CD4-positive, alpha-beta memory T cell (primary cell): ENCODE results near the gene COG7. TPM values are rescaled to one million over a fixed set of nuclear protein-coding genes. Genes with fewer than 3 reads are reported as not detected.
"Not testable (repeated sequence)": the region's sequence is repeated elsewhere in the genome, so short reads cannot be mapped to it uniquely, and the experiment has no call there.

Experiments used
- CTCF ChIA-PET: fragments of 350-600 bp; sonication (Branson Sonifier 250); formaldehyde crosslinking; loops from one replicate; lab custom pipeline; 2021; ENCODE audit warnings: inconsistent platforms; ENCODE audit not compliant: partially characterized antibody; lab: Charles Lee
- POLR2A ChIA-PET: fragments of 350-600 bp; sonication (Branson Sonifier 250); formaldehyde crosslinking; loops from one replicate; lab custom pipeline; 2021; ENCODE audit not compliant: partially characterized antibody; lab: Charles Lee
- DNase-seq, 5 donors: peaks; one replicate each; pipeline versions ENCODE4 v3.0.0 to v3.0.0-alpha.2; 2020 to 2022; ENCODE audit warnings: mixed read lengths in 1 of 5
- H3K27ac ChIP-seq: one replicate; pipeline ENCODE4 v1.7.0; 2013; ENCODE audit warnings: low read depth, low read length
- H3K27me3 ChIP-seq: 2 replicates; pipeline ENCODE4 v1.7.0; 2013; ENCODE audit warnings: mild to moderate bottlenecking, low read length, moderate library complexity; ENCODE audit not compliant: insufficient read depth
- H3K36me3 ChIP-seq: 2 replicates; pipeline ENCODE4 v1.7.0; 2013; ENCODE audit warnings: mild to moderate bottlenecking, low read length, moderate library complexity; ENCODE audit not compliant: insufficient read depth
- H3K4me1 ChIP-seq: 2 replicates; pipeline ENCODE4 v1.7.0; 2013; ENCODE audit warnings: mild to moderate bottlenecking, low read length, moderate library complexity; ENCODE audit not compliant: insufficient read depth
- H3K4me3 ChIP-seq, 2 donors: one replicate each; pipeline ENCODE4 v1.7.0; 2013; ENCODE audit warnings: low read length in 2 of 2, mild to moderate bottlenecking in 1 of 2
- H3K9me3 ChIP-seq, 2 donors: one replicate each; pipeline ENCODE4 v1.7.0; 2013; ENCODE audit warnings: low read length in 2 of 2, control low read depth in 1 of 2; ENCODE audit not compliant: control insufficient read depth in 1 of 2
- H3K27ac Mint-ChIP-seq, 7 donors: one replicate each; pipeline ENCODE4 v1.8.0; 2020 to 2021; ENCODE audit warnings: mixed read lengths in 7 of 7, mild to moderate bottlenecking in 6 of 7, inconsistent platforms in 3 of 7, moderate library complexity in 3 of 7
- H3K27me3 Mint-ChIP-seq, 2 donors: one replicate each; pipeline ENCODE4 v1.8.0; 2020 to 2021; ENCODE audit warnings: mixed read lengths in 2 of 2
- H3K36me3 Mint-ChIP-seq, 2 donors: one replicate each; pipeline ENCODE4 v1.8.0; 2020 to 2021; ENCODE audit warnings: mixed read lengths in 2 of 2, inconsistent platforms in 1 of 2, mild to moderate bottlenecking in 1 of 2
- H3K4me1 Mint-ChIP-seq, 4 donors: one replicate each; pipeline ENCODE4 v1.8.0; 2020 to 2021; ENCODE audit warnings: mixed read lengths in 4 of 4, mild to moderate bottlenecking in 1 of 4
- H3K4me3 Mint-ChIP-seq, 8 donors: one replicate each; pipeline ENCODE4 v1.8.0; 2020 to 2021; ENCODE audit warnings: mixed read lengths in 8 of 8, mild to moderate bottlenecking in 7 of 8, moderate library complexity in 6 of 8, inconsistent platforms in 3 of 8
- H3K9me3 Mint-ChIP-seq, 8 donors: one replicate each; pipeline ENCODE4 v1.8.0; 2020 to 2021; ENCODE audit warnings: mixed read lengths in 8 of 8, mild to moderate bottlenecking in 5 of 8, inconsistent platforms in 3 of 8, moderate library complexity in 1 of 8
- intact Hi-C: fragments of 100-400 bp; cut with micrococcal nuclease; formaldehyde crosslinking; loops from one replicate; pipeline ENCODE4 v1.15.1; 2023
- polyA plus RNA-seq, 2 donors: library from polyadenylated mRNA; unstranded; fragments of 300-500 nt; fragmentation: Illumina TruSeq; gene quantifications; one replicate each; pipeline ENCODE4 v1.2.3, GENCODE V29; 2021
- total RNA-seq, 2 experiments: library from RNA; stranded (reverse); gene quantifications; one replicate each; pipeline ENCODE4 v1.2.3, GENCODE V29; 2021

The COG7 gene
- total and polyA plus RNA-seq, 4 experiments from 2014 or later: 11.4 to 24.7 (median 16.3) TPM

DNA sequence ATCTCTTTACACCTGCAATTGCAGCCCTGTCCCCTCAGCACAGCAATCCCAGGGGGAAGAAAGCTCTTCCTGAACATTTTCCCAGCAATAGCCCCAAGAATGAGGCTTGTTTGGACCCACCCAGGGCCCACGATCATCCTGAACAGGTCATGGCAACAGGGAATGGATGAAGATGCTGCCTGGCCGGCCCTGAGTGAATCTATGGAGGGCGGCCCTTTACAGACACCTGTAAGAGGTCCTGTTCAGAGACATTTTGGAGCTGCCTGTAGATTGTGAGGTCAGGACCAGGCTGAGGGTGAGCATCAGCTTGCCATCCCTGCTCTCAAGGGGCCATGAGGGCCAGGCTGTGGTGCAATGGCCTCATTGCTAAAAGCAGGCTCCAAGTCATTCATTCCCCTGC is 69.1 kb downstream of the COG7 start:
- H3K27ac Mint-ChIP-seq: no peak overlapping the region
- no peak overlapping the region for H3K4me3 ChIP-seq
- no peak overlapping the region for H3K27ac ChIP-seq
- ChIA-PET CTCF (interaction anchor here (1.0 kb wide), 1 partner anchor 50 kb away, joined by 3 read pairs; no protein-coding TSS in a partner anchor), POLR2A (no interaction called here)
- no peak for DNase-seq
- no peaks in the 10 kb centered on the region for H3K27me3 ChIP-seq
- peaks cover 3% of the 10 kb centered on the region for H3K36me3 ChIP-seq
- no peaks in the 10 kb centered on the region for H3K9me3 Mint-ChIP-seq
- H3K36me3 Mint-ChIP-seq: peaks cover 8% of the 10 kb centered on the region in 2 donors
- intact Hi-C loops: no loop called here
- H3K27me3 Mint-ChIP-seq: no peaks in the 10 kb centered on the region
- no peaks in the 10 kb centered on the region for H3K9me3 ChIP-seq
- H3K4me3 Mint-ChIP-seq: no peak overlapping the region
- H3K4me1 Mint-ChIP-seq: no peaks in the 10 kb centered on the region
- H3K4me1 ChIP-seq: no peaks in the 10 kb centered on the region

DNA sequence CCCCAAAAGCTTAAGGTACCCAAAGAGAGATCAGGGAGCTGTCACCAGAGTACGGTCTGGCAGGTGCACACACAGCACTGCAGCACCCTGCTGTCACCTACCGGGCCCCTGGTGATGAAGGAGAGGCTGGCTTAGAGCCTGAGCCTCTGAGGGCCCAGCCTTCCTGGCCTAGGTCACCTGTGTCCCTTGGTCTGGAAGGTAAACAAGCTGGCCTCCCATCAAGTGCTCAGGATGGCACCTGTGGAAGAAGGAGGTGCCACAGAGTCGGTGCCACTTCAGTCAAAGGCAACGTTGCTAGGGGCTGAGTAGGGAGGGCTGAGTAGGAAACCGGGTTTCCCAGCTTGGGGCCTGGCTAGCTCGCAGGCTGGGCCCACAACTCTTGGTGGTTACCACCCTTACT is 70.7 kb downstream of the COG7 start:
- POLR2A ChIA-PET: no interaction called here
- no peaks in the 10 kb centered on the region for H3K4me1 Mint-ChIP-seq

DNA sequence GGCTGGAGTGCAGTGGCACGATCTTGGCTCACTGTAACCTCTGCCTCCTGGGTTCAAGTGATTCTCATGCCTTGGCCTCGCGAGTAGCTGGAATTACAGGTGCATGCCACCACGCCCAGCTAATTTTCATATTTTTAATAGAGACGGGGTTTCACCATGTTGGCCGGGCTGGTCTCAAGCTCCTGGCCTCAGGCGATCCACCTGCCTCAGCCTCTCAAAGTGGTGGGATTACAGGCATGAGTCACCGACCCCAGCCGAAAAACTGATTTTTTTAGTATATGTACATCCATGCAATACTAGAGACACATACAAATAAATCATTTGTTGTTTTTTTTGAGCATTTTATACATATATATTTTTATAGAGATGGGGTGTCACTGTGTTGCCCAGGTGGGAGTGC is 71.3 kb downstream of the COG7 start:
- H3K27ac Mint-ChIP-seq, H3K4me1 Mint-ChIP-seq, H3K27ac ChIP-seq, H3K9me3 ChIP-seq, H3K27me3 Mint-ChIP-seq, H3K36me3 ChIP-seq, H3K36me3 Mint-ChIP-seq, H3K27me3 ChIP-seq, CTCF ChIA-PET, intact Hi-C loops, H3K4me3 ChIP-seq, POLR2A ChIA-PET, H3K4me1 ChIP-seq, H3K9me3 Mint-ChIP-seq, H3K4me3 Mint-ChIP-seq, DNase-seq: not testable (repeated sequence)

More for the DNA sequence above, 70.7 kb downstream of the COG7 start:
- Mint-ChIP-seq H3K9me3 (no peaks in the 10 kb centered on the region), H3K4me3 (no peak overlapping the region), H3K27ac (no peak overlapping the region), H3K36me3 (peaks cover 0 to under 1% of the 10 kb centered on the region in 2 donors), H3K27me3 (peaks cover 2% of the 10 kb centered on the region in 2 donors)
- H3K4me3 ChIP-seq: no peak overlapping the region
- no peak for DNase-seq
- intact Hi-C loops: no loop called here
- H3K36me3 ChIP-seq: no peaks in the 10 kb centered on the region
- H3K9me3 ChIP-seq: no peaks in the 10 kb centered on the region
- no peaks in the 10 kb centered on the region for H3K27me3 ChIP-seq
- CTCF ChIA-PET: interaction anchor here (0.6 kb wide), 1 partner anchor 64 kb away, joined by 4 read pairs; no protein-coding TSS in a partner anchor
- H3K27ac ChIP-seq: no peak overlapping the region
- no peaks in the 10 kb centered on the region for H3K4me1 ChIP-seq

DNA sequence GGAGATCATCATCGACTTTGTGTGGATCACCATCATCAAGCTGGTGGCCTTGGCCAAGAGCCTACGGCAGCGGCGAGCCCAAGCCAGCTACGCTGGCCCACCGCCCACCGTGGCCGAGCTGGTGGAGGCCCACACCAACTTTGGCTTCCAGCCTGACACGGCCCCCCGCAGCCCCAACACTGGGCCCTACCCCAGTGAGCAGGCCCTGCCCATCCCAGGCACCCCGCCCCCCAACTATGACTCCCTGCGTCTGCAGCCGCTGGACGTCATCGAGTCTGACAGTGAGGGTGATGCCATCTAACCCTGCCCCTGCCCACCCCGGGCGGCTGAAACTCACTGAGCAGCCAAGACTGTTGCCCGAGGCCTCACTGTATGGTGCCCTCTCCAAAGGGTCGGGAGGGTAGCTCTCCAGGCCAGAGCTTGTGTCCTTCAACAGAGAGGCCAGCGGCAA is 72.5 kb downstream of the COG7 start:
- DNase-seq: no peak
- Histone ChIP-seq H3K4me1 (no peaks in the 10 kb centered on the region), H3K9me3 (no peaks in the 10 kb centered on the region), H3K27me3 (no peaks in the 10 kb centered on the region), H3K4me3 (no peak overlapping the region), H3K27ac (no peak overlapping the region), H3K36me3 (no peaks in the 10 kb centered on the region)
- Mint-ChIP-seq H3K36me3 (no peaks in the 10 kb centered on the region), H3K4me3 (no peak overlapping the region), H3K27ac (no peak overlapping the region), H3K27me3 (peaks cover 2% of the 10 kb centered on the region in 2 donors), H3K9me3 (no peaks in the 10 kb centered on the region), H3K4me1 (no peaks in the 10 kb centered on the region)
- ChIA-PET POLR2A (no interaction called here), CTCF (no interaction called here)
- intact Hi-C loops: no loop called here

DNA sequence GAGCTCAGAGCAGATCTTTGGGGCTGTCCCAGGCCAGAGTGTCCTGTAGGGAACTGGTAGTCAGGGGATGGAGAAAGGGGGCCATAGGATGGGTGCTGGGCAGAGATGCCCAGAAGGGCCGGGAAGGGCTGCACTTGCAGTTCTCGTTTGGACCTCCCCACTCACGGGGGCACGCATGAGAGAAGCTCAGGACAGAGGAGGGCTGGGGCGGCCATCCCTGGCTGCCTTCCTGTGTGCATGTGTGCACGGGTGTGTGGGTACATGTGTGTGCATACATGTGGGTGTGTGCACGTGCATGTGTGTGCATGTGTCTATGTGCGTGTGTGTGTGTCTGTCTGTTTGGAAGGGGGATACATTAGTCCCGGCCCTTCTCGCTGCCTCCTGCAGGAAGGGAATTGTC is 73.3 kb downstream of the COG7 start:
- Mint-ChIP-seq H3K4me1 (no peaks in the 10 kb centered on the region), H3K36me3 (no peaks in the 10 kb centered on the region), H3K4me3 (no peak overlapping the region), H3K27ac (no peak overlapping the region), H3K9me3 (no peaks in the 10 kb centered on the region), H3K27me3 (peaks cover 2% of the 10 kb centered on the region in 2 donors)
- Histone ChIP-seq H3K36me3 (no peaks in the 10 kb centered on the region), H3K9me3 (no peaks in the 10 kb centered on the region), H3K27ac (no peak overlapping the region), H3K27me3 (no peaks in the 10 kb centered on the region), H3K4me1 (no peaks in the 10 kb centered on the region), H3K4me3 (no peak overlapping the region)
- ChIA-PET POLR2A (no interaction called here), CTCF (no interaction called here)
- DNase-seq: no peak
- intact Hi-C loops: no loop called here

DNA sequence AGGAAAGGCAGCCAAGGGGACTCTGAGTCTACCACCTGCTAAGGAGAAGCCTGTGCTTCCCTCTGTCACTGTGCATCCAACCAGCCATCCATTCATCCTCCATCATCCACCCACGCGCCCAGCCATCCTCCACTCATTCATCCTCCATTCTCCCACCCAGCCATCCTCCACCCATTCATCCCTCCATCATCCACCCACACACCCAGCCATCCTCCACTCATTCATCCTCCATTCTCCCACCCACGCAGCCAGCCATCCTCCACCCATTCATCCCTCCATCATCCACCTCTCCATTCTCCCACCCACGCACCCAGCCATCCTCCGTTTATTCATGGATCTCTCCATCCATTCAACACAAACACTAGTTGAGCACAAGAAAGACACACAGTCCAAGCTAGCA is 74.1 kb downstream of the COG7 start:
- Mint-ChIP-seq H3K4me3 (no peak overlapping the region), H3K9me3 (no peaks in the 10 kb centered on the region), H3K4me1 (no peaks in the 10 kb centered on the region), H3K27ac (no peak overlapping the region), H3K27me3 (peaks cover 2% of the 10 kb centered on the region in 2 donors), H3K36me3 (no peaks in the 10 kb centered on the region)
- no peaks in the 10 kb centered on the region for H3K4me1 ChIP-seq
- H3K36me3 ChIP-seq: no peaks in the 10 kb centered on the region
- intact Hi-C loops: no loop called here
- H3K4me3 ChIP-seq: no peak overlapping the region
- DNase-seq: no peak
- ChIA-PET CTCF (no interaction called here), POLR2A (no interaction called here)
- no peaks in the 10 kb centered on the region for H3K27me3 ChIP-seq
- H3K9me3 ChIP-seq: no peaks in the 10 kb centered on the region
- no peak overlapping the region for H3K27ac ChIP-seq

DNA sequence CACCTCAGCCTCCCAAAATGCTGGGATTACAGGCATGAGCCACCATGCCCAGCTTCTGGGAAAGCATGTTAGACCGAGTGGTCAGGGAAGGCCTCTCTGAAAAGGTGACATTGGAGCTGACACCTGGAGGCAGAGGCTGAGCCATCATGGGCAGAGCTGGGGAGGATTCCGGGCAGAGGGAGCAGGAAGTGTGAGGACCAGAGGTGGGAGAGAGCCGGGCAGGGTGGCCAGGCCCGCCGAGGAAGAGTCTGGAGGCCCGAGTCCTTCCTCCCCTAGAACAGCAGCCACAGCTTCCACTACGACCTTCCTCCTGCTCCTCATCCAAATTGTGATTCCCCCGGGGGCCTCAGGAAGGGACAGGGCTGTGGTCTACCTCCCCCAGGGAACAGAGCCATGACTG is 74.7 kb downstream of the COG7 start:
- ChIA-PET POLR2A (no interaction called here), CTCF (no interaction called here)
- no peaks in the 10 kb centered on the region for H3K36me3 Mint-ChIP-seq
- no peaks in the 10 kb centered on the region for H3K27me3 ChIP-seq
- H3K9me3 ChIP-seq: no peaks in the 10 kb centered on the region
- peaks cover 2 to 6% of the 10 kb centered on the region in 2 donors for H3K27me3 Mint-ChIP-seq
- no peak for DNase-seq
- no peaks in the 10 kb centered on the region for H3K9me3 Mint-ChIP-seq
- no peak overlapping the region for H3K4me3 ChIP-seq
- no peak overlapping the region for H3K27ac ChIP-seq
- intact Hi-C loops: no loop called here
- no peaks in the 10 kb centered on the region for H3K4me1 ChIP-seq
- no peak overlapping the region for H3K4me3 Mint-ChIP-seq
- H3K36me3 ChIP-seq: no peaks in the 10 kb centered on the region
- H3K27ac Mint-ChIP-seq: no peak overlapping the region
- H3K4me1 Mint-ChIP-seq: no peaks in the 10 kb centered on the region
